Liver (tissue), 3 donors: ENCODE measurements around the gene EML6.

Experiments used
- ATF3 ChIP-seq: IDR thresholded peaks from 2 replicates; pipeline ENCODE4 v1.6.1; 2016; ENCODE audit warnings: antibody characterized with exemption
- CTCF ChIP-seq: fragments of 150-350 bp; IDR thresholded peaks from 2 replicates; pipeline ENCODE4 v1.5.1; 2017; ENCODE audit warnings: improper control_type of control experiment, low read depth, low read length; ENCODE audit not compliant: missing input control
- FOXA2 ChIP-seq: IDR thresholded peaks from 2 replicates; pipeline ENCODE4 v1.6.1; 2016; ENCODE audit warnings: antibody characterized with exemption
- MAX ChIP-seq: IDR thresholded peaks from 2 replicates; pipeline ENCODE4 v1.6.1; 2016; ENCODE audit warnings: antibody characterized with exemption
- REST ChIP-seq: IDR thresholded peaks from 2 replicates; pipeline ENCODE4 v1.6.1; 2016; ENCODE audit warnings: antibody characterized with exemption, mild to moderate bottlenecking
- SP1 ChIP-seq: IDR thresholded peaks from 2 replicates; pipeline ENCODE4 v1.6.1; 2018; ENCODE audit warnings: antibody characterized with exemption, mild to moderate bottlenecking
- donor health status: healthy.
- donor health status: healthy.

- TF ChIP-seq CTCF (no peak), SP1 (no peak), REST (no peak), MAX (no peak), FOXA2 (no peak), ATF3 (no peak)
Measured at GRCh38 chr2:54966837-54967236, 243.4 kb downstream of the EML6 start.
